ENCODE data around the gene KATNAL2.

Gene KATNAL2

GRCh38 chr18:47036298-47036874 is 119.0 kb downstream of the KATNAL2 start:
- DNase-seq: no peak

- no peak for DNase-seq
These were observed 119.7 kb downstream of the KATNAL2 start for GRCh38 chr18:47036927-47037578.

- no peak for DNase-seq
These were observed 123.6 kb downstream of the KATNAL2 start for GRCh38 chr18:47040982-47041381.

GRCh38 chr18:47050468-47050867 is 133.1 kb downstream of the KATNAL2 start:
- no peak for DNase-seq

GRCh38 chr18:47054369-47054768 is 137.0 kb downstream of the KATNAL2 start:
- DNase-seq: no peak

- DNase-seq: no peak
These were observed 145.1 kb downstream of the KATNAL2 start for GRCh38 chr18:47062471-47062870.

GRCh38 chr18:47063096-47063495 is 145.7 kb downstream of the KATNAL2 start:
- DNase-seq: no peak

- DNase-seq: no peak
These were observed 150.2 kb downstream of the KATNAL2 start for GRCh38 chr18:47067648-47068047.

GRCh38 chr18:47075098-47075883 is 157.9 kb downstream of the KATNAL2 start:
- DNase-seq: no peak

- no peak for DNase-seq
These were observed 159.7 kb downstream of the KATNAL2 start for GRCh38 chr18:47077111-47077510.

GRCh38 chr18:47080872-47081271 is 163.5 kb downstream of the KATNAL2 start:
- DNase-seq: no peak

- DNase-seq: no peak
These were observed 164.2 kb downstream of the KATNAL2 start for GRCh38 chr18:47081578-47081977.

- no peak for DNase-seq
These were observed 170.3 kb downstream of the KATNAL2 start for GRCh38 chr18:47087676-47088075.

- DNase-seq: no peak
These were observed 178.4 kb downstream of the KATNAL2 start for GRCh38 chr18:47095810-47096209.

- peak; percentile 2 for DNase-seq
These were observed 182.9 kb downstream of the KATNAL2 start for GRCh38 chr18:47100212-47100831.

GRCh38 chr18:47108373-47108772 is 191.0 kb downstream of the KATNAL2 start:
- DNase-seq: no peak

- DNase-seq: no peak
These were observed 191.6 kb downstream of the KATNAL2 start for GRCh38 chr18:47108998-47109405.

- DNase-seq: no peak
These were observed 192.3 kb downstream of the KATNAL2 start for GRCh38 chr18:47109720-47110119.

GRCh38 chr18:47110492-47111274 is 193.3 kb downstream of the KATNAL2 start:
- DNase-seq: no peak

GRCh38 chr18:47113796-47114540 is 196.6 kb downstream of the KATNAL2 start:
- DNase-seq: no peak

- no peak for DNase-seq
These were observed 197.8 kb downstream of the KATNAL2 start for GRCh38 chr18:47115205-47115604.

GRCh38 chr18:47118981-47119380 is 201.6 kb downstream of the KATNAL2 start:
- DNase-seq: no peak

All from NCI-H510A (cell line).